PC-3 (cell line): ENCODE results near the gene KRTAP19-2.

Source experiments
- EZH2phosphoT487 ChIP-seq: fragments of 300-600 bp; sonication (generic); IDR thresholded peaks from 2 replicates; pipeline ENCODE4 v1.6.1; 2018; ENCODE audit warnings: mild to moderate bottlenecking, antibody characterized with exemption, low read length, borderline replicate concordance
- TF ChIP-seq, protein P1 (sequence below): fragments of 300-600 bp; sonication (generic); conservative IDR thresholded peaks from 2 replicates; pipeline ENCODE4 v1.5.1; 2017; ENCODE audit warnings: antibody characterized with exemption, low read depth, mild to moderate bottlenecking, low read length

DNA sequence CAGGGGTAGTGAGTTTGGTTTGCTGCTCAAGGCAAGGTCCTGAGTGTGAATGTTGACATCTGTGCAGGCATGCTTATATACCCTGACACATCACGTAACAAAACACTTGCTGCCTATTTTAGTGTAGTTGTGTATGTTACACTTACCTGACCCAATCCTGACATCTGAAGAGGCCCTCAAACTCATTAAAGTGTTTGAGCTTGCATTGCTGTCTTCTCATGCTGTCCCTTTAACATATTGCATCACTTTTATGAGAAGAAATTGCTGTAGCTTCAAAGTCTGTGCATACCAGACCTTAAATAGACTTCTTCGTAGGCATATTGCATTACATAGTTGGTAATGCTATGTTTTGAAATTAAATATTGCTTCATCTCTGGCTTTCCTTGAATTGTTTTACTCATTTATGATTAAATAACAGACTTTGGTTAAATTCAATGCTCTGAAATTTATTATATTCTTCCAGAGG lies 4.8 kb upstream of the KRTAP19-2 start, which contains the start of gene KRTAP19-3:
- TF ChIP-seq, protein P1, sequence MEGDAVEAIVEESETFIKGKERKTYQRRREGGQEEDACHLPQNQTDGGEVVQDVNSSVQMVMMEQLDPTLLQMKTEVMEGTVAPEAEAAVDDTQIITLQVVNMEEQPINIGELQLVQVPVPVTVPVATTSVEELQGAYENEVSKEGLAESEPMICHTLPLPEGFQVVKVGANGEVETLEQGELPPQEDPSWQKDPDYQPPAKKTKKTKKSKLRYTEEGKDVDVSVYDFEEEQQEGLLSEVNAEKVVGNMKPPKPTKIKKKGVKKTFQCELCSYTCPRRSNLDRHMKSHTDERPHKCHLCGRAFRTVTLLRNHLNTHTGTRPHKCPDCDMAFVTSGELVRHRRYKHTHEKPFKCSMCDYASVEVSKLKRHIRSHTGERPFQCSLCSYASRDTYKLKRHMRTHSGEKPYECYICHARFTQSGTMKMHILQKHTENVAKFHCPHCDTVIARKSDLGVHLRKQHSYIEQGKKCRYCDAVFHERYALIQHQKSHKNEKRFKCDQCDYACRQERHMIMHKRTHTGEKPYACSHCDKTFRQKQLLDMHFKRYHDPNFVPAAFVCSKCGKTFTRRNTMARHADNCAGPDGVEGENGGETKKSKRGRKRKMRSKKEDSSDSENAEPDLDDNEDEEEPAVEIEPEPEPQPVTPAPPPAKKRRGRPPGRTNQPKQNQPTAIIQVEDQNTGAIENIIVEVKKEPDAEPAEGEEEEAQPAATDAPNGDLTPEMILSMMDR = no peak
- no peak for TF ChIP-seq EZH2phosphoT487
